K562 (cell line): Measurements from ENCODE around the gene DEPP1. TPM values are rescaled to one million over a fixed set of nuclear protein-coding genes. Genes with fewer than 3 reads are reported as not detected.
A peak's percentile ranks its signal among the peaks of the same experiment; 100 is the strongest.

Experiments used
- ATAC-seq: fragments of 200-7000 bp; cut with Tn5 transposase; 3 replicates; pipeline ENCODE4 v1.9.1; 2020; ENCODE audit warnings: moderate library complexity
- BruUV-seq: library from RNA; stranded (reverse); fragments of 400-500 nt; replicated peaks from 2 replicates; lab custom pipeline; 2021; lab: Mats Ljungman, UMichigan
- CTCF ChIA-PET: fragments of 300-600 bp; formaldehyde crosslinking; extraction: SDS; loops from one replicate; lab custom pipeline; 2021; ENCODE audit warnings: low intra/inter-chr PET ratio; lab: Yijun Ruan, JAX
- POLR2A ChIA-PET: fragments of 300-600, 350-650 bp; sonication (Branson Sonifier 250); formaldehyde crosslinking; extraction: SDS; loops from one replicate; lab custom pipeline; 2021; ENCODE audit warnings: antibody characterized with exemption, inconsistent platforms; lab: Yijun Ruan, JAX
- DNase-seq, 4 experiments: peaks; one replicate each; pipeline versions ENCODE4 v3.0.0 to v3.0.0-alpha.2; 2011 to 2018; ENCODE audit warnings: low spot score in 3 of 4, mixed read lengths in 3 of 4; ENCODE audit errors: extremely low read depth in 1 of 4
- FAIRE-seq: peaks from 2 replicates; lab custom pipeline; 2011; peaks lifted over from hg19 to GRCh38; lab: Jason Lieb, UNC
- H2AFZ ChIP-seq: 2 replicates; pipeline ENCODE4 v1.6.0; 2011; ENCODE audit warnings: low read depth, low read length, control low read depth, inconsistent platforms
- H3K27ac ChIP-seq: fragments of 200-600 bp; 3 replicates; pipeline ENCODE4 v1.8.0; 2011; ENCODE audit warnings: low read depth, mild to moderate bottlenecking, control low read depth, inconsistent platforms, low read length, moderate library complexity, mixed read lengths; ENCODE audit errors: extremely low read depth
- H3K27me3 ChIP-seq, 2 experiments: fragments of 300-600 bp in 1 of 2; 2 replicates in 1 of 2; 3 replicates in 1 of 2; pipeline versions ENCODE4 v1.6.0 to v1.8.0; 2011; ENCODE audit warnings: inconsistent platforms in 2 of 2, low read length in 2 of 2, mild to moderate bottlenecking in 1 of 2, mixed read lengths in 1 of 2, moderate library complexity in 1 of 2; ENCODE audit not compliant: control insufficient read depth in 2 of 2, insufficient read depth in 2 of 2
- H3K36me3 ChIP-seq: fragments of 300-600 bp; 3 replicates; pipeline ENCODE4 v1.8.0; 2011; ENCODE audit warnings: mild to moderate bottlenecking, low read length, inconsistent platforms; ENCODE audit not compliant: control insufficient read depth, insufficient read depth
- H3K4me1 ChIP-seq, 2 experiments: fragments of 200-600 bp in 1 of 2; replicated peaks in 1 of 2; 2 replicates in 1 of 2; 3 replicates in 1 of 2; pipeline versions ENCODE4 v1.5.1 to v1.8.0; 2011; ENCODE audit warnings: inconsistent platforms in 2 of 2, low read length in 2 of 2, mild to moderate bottlenecking in 1 of 2, mixed read lengths in 1 of 2, moderate library complexity in 1 of 2; ENCODE audit not compliant: control insufficient read depth in 2 of 2, insufficient read depth in 2 of 2
- H3K4me2 ChIP-seq: 2 replicates; pipeline ENCODE4 v1.6.1; 2011; ENCODE audit warnings: low read length, control low read depth, inconsistent platforms, mixed read lengths; ENCODE audit not compliant: insufficient read depth
- H3K4me3 ChIP-seq: fragments of 200-600 bp; sonication (generic), shearing (Covaris generic); 2 replicates; pipeline ENCODE4 v1.5.1; 2016; ENCODE audit warnings: control low read depth, inconsistent platforms
- H3K79me2 ChIP-seq: fragments of 200-600 bp; 3 replicates; pipeline ENCODE4 v1.8.0; 2011; ENCODE audit warnings: low read length, inconsistent platforms; ENCODE audit not compliant: control insufficient read depth, insufficient read depth
- H3K9ac ChIP-seq, 2 experiments: 2 replicates each; pipeline versions ENCODE4 v1.6.0 to v1.6.1; 2011; ENCODE audit warnings: low read depth in 2 of 2, low read length in 2 of 2, control low read depth in 1 of 2, inconsistent platforms in 1 of 2, mild to moderate bottlenecking in 1 of 2, mixed read lengths in 1 of 2; ENCODE audit not compliant: insufficient read depth in 1 of 2
- H3K9me1 ChIP-seq: one replicate; pipeline ENCODE4 v1.6.0; 2011; ENCODE audit warnings: inconsistent platforms, mild to moderate bottlenecking, low read length, moderate library complexity; ENCODE audit not compliant: control insufficient read depth, insufficient read depth
- H3K9me3 ChIP-seq: replicated peaks from 2 replicates; pipeline ENCODE4 v1.5.1; 2011; ENCODE audit warnings: low read depth, low read length, inconsistent platforms; ENCODE audit not compliant: control insufficient read depth, insufficient read depth
- H4K20me1 ChIP-seq: replicated peaks from 2 replicates; pipeline ENCODE4 v1.6.1; 2011; ENCODE audit warnings: low read length, inconsistent platforms, mixed read lengths; ENCODE audit not compliant: control insufficient read depth, insufficient read depth
- ARID1B ChIP-seq: fragments of 450-650 bp; IDR thresholded peaks from 2 replicates; pipeline ENCODE4 v1.6.1; 2016; ENCODE audit warnings: antibody characterized with exemption, mild to moderate bottlenecking, inconsistent platforms
- SLC30A9 ChIP-seq: fragments of 250-450 bp; sonication (Bioruptor Pico); IDR thresholded peaks from 2 replicates; pipeline ENCODE4 v1.8.0; 2022; ENCODE audit warnings: mild to moderate bottlenecking, moderate library complexity
- XRCC5 ChIP-seq: fragments of 200-400 bp; formaldehyde crosslinking; IDR thresholded peaks from 2 replicates; pipeline ENCODE4 v1.6.1; 2017; ENCODE audit warnings: low read depth, mild to moderate bottlenecking, low read length
- ZNF75A ChIP-seq: fragments of 450-650 bp; formaldehyde crosslinking; IDR thresholded peaks from 2 replicates; pipeline ENCODE4 v1.4.0; 2020; ENCODE audit warnings: mild to moderate bottlenecking
- WGBS: fragments of 100-300 bp; shearing (Covaris generic); methylation state at CpG from one replicate; pipeline ENCODE4 v1.1.6; 2016; ENCODE audit warnings: low coverage, mixed read lengths; ENCODE audit not compliant: insufficient coverage; ENCODE audit errors: missing lambda C conversion rate; 5-methylcytosine and 5-hydroxymethylcytosine counted together
- in situ Hi-C: fragments of 300-500 bp; cut with MboI; formaldehyde crosslinking; loops from 4 replicates; pipeline ENCODE4 v1.15.0; 2018; ENCODE audit warnings: inconsistent platforms, mixed read lengths
- intact Hi-C: fragments of 100-400 bp; cut with micrococcal nuclease; formaldehyde crosslinking; loops from 2 replicates; pipeline ENCODE4 v1.14.2; 2022
- polyA plus RNA-seq, 8 experiments: library from polyadenylated mRNA; depleted of rRNA in 4 of 8; stranded (reverse) in 5 of 8; unstranded in 3 of 8; fragments of >200 nt; fragmentation: Nextera tagmentation in 2 of 8; fragmentation: Illumina TruSeq in 1 of 8; extraction: Ambion mirVana in 2 of 8; extraction: Trizol in 1 of 8; gene quantifications; 2 replicates each; pipeline versions ENCODE4 v1.2.1 to v1.2.3, GENCODE V29; 2011 to 2014; ENCODE audit warnings: inconsistent platforms in 1 of 8, missing spikeins in 1 of 8
- total RNA-seq, 7 experiments: library from RNA; depleted of rRNA in 6 of 7; stranded (reverse); fragments of >200 nt in 6 of 7; fragmentation: Illumina TruSeq in 2 of 7; extraction: Trizol in 2 of 7; gene quantifications; 2 replicates each; pipeline versions ENCODE4 v1.2.1 to v1.2.3, GENCODE V29; 2011 to 2021; ENCODE audit warnings: low replicate concordance in 1 of 7
- TF ChIP-seq, protein P1 (sequence below): IDR thresholded peaks from 2 replicates; pipeline ENCODE4 v1.6.1; 2012; ENCODE audit warnings: low read depth, low read length, improper control_type of control experiment, borderline replicate concordance
- TF ChIP-seq, protein P2 (sequence below): IDR thresholded peaks from 2 replicates; pipeline ENCODE4 v1.6.1; 2011; ENCODE audit not compliant: insufficient read length; ENCODE audit errors: extremely low read depth
- TF ChIP-seq, protein P3 (sequence below): fragments of 250-450 bp; sonication (Bioruptor Pico); IDR thresholded peaks from 2 replicates; pipeline ENCODE4 v1.8.0; 2022; ENCODE audit warnings: moderate library complexity, mild to moderate bottlenecking, inconsistent platforms

DEPP1 gene
- total and polyA plus RNA-seq, 9 of the 15 experiments (the other 6 are each of a cell fraction or from before 2014, with no cell fraction given) = 0.04 to 0.54 (median 0.20) TPM; not detected in 1

DNA sequence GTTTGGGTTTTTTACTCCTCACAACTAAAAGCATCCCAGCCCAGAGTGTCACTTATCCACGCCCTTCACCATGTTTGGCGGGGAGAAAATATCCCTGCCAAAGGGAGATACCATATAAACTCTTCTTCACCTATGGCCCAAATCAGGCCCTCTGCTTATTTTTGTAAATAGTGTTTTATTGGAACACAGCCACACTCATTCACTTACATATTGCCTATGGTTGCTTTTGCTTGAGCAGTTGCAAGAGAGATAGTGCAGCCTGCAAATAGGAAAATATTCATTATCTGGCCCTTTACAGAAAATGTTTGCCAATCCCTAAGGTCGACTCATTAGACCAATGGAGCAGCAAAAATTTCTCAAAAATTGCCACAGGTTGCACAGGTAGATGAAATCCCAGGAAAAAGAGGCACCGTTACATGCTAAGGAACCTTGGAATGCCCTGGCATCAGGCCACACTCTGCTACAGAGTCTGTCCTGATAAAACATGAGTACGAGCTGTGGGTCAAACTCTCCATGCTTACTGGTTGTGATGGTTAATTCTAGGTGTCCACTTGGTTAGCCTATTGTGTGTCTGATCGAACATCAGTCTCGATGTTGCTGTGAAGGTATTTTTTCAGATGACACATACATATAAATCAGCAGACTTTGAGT lies 26.9 kb downstream of the DEPP1 start:
- in situ Hi-C loops (no loop called here), intact Hi-C loops (no loop called here)
- WGBS = 3% methylated on average over 7 of the region's 7 CpGs
- H3K79me2 ChIP-seq = no peaks in the 10 kb centered on the region
- H3K4me2 ChIP-seq = no peak overlapping the region
- peaks cover 17 to 29% of the 10 kb centered on the region in 2 experiments; a peak in 4 of 5 replicates for H3K27me3 ChIP-seq
- H3K9me3 ChIP-seq = no peaks in the 10 kb centered on the region
- H4K20me1 ChIP-seq = no peaks in the 10 kb centered on the region
- TF ChIP-seq SLC30A9 (CRISPR knock-in tag) (no peak), ARID1B (no peak), ZNF75A (CRISPR knock-in tag) (no peak), XRCC5 (no peak)
- TF ChIP-seq, protein P1, sequence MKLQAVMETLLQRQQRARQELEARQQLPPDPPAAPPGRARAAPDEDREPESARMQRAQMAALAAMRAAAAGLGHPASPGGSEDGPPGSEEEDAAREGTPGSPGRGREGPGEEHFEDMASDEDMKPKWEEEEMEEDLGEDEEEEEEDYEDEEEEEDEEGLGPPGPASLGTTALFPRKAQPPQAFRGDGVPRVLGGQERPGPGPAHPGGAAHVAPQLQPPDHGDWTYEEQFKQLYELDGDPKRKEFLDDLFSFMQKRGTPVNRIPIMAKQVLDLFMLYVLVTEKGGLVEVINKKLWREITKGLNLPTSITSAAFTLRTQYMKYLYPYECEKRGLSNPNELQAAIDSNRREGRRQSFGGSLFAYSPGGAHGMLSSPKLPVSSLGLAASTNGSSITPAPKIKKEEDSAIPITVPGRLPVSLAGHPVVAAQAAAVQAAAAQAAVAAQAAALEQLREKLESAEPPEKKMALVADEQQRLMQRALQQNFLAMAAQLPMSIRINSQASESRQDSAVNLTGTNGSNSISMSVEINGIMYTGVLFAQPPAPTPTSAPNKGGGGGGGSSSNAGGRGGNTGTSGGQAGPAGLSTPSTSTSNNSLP = no peak
- TF ChIP-seq, protein P2, sequence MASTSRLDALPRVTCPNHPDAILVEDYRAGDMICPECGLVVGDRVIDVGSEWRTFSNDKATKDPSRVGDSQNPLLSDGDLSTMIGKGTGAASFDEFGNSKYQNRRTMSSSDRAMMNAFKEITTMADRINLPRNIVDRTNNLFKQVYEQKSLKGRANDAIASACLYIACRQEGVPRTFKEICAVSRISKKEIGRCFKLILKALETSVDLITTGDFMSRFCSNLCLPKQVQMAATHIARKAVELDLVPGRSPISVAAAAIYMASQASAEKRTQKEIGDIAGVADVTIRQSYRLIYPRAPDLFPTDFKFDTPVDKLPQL = no peak
- TF ChIP-seq, protein P3, sequence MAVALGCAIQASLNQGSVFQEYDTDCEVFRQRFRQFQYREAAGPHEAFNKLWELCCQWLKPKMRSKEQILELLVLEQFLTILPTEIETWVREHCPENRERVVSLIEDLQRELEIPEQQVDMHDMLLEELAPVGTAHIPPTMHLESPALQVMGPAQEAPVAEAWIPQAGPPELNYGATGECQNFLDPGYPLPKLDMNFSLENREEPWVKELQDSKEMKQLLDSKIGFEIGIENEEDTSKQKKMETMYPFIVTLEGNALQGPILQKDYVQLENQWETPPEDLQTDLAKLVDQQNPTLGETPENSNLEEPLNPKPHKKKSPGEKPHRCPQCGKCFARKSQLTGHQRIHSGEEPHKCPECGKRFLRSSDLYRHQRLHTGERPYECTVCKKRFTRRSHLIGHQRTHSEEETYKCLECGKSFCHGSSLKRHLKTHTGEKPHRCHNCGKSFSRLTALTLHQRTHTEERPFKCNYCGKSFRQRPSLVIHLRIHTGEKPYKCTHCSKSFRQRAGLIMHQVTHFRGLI = no peak
- CTCF ChIA-PET = no interaction called here
- no peaks in the 10 kb centered on the region for H3K9me1 ChIP-seq
- POLR2A ChIA-PET = no interaction called here
- H3K4me3 ChIP-seq = no peak overlapping the region
- H3K27ac ChIP-seq = no peak overlapping the region
- no peak for ATAC-seq
- no peak for DNase-seq
- H3K9ac ChIP-seq = no peak overlapping the region
- no peak overlapping the region for H2AFZ ChIP-seq
- H3K4me1 ChIP-seq = no peaks in the 10 kb centered on the region
- no peaks in the 10 kb centered on the region for H3K36me3 ChIP-seq
- peak; percentile 15 for FAIRE-seq
- BruUV-seq = no TSS peak
